NCI-H146 treated with DMSO at 0.1 percent for 48 hours (cell line): ENCODE data around the gene BCL11B.

Experiments used
- DNase-seq: peaks from one replicate; lab custom pipeline; 2025; ENCODE audit not compliant: unreplicated experiment; lab: John Stamatoyannopoulos, UW

The BCL11B gene

GRCh38 chr14:99271951-99272631 lies at the start of gene BCL11B:
BCL11B (minus strand) TSS chr14:99272197; CDS start chr14:99271218, 979 bp downstream.
- no peak for DNase-seq

- no peak for DNase-seq
Observed at GRCh38 chr14:99321236-99321925, 49.4 kb upstream of the BCL11B start.

- no peak for DNase-seq
Observed at GRCh38 chr14:99320621-99321235, 48.7 kb upstream of the BCL11B start.

- no peak for DNase-seq
Observed at GRCh38 chr14:99320105-99320572, 48.1 kb upstream of the BCL11B start.

- DNase-seq = no peak
Observed at GRCh38 chr14:99318959-99319295, 46.9 kb upstream of the BCL11B start.

- no peak for DNase-seq
Observed at GRCh38 chr14:99318091-99318958, 46.3 kb upstream of the BCL11B start.

- no peak for DNase-seq
Observed at GRCh38 chr14:99317231-99318090, 45.5 kb upstream of the BCL11B start.

GRCh38 chr14:99316281-99317163 lies 44.5 kb upstream of the BCL11B start:
- DNase-seq = no peak

- no peak for DNase-seq
Observed at GRCh38 chr14:99315197-99315596, 43.2 kb upstream of the BCL11B start.

GRCh38 chr14:99314623-99315022 lies 42.6 kb upstream of the BCL11B start:
- no peak for DNase-seq

- no peak for DNase-seq
Observed at GRCh38 chr14:99313234-99313633, 41.2 kb upstream of the BCL11B start.

- DNase-seq = no peak
Observed at GRCh38 chr14:99312106-99312505, 40.1 kb upstream of the BCL11B start.

- no peak for DNase-seq
Observed at GRCh38 chr14:99309220-99309766, 37.3 kb upstream of the BCL11B start.

GRCh38 chr14:99304208-99304607 lies 32.2 kb upstream of the BCL11B start:
- DNase-seq = no peak

- no peak for DNase-seq
Observed at GRCh38 chr14:99300190-99300589, 28.2 kb upstream of the BCL11B start.

GRCh38 chr14:99296517-99296916 lies 24.5 kb upstream of the BCL11B start:
- no peak for DNase-seq

- no peak for DNase-seq
Observed at GRCh38 chr14:99289394-99290189, 17.6 kb upstream of the BCL11B start.

GRCh38 chr14:99288948-99289347 lies 17.0 kb upstream of the BCL11B start:
- DNase-seq = no peak
